Choroid plexus epithelial cell (primary cell): Measurements from ENCODE around the gene INTS12.

Experiments
- DNase-seq: peaks from one replicate; pipeline ENCODE4 v3.0.0-alpha.2; 2010; ENCODE audit warnings: low read depth
- H3K4me3 ChIP-seq: 2 replicates; pipeline ENCODE4 v1.5.1; 2011; ENCODE audit warnings: low read depth, mild to moderate bottlenecking, control low read depth, low read length, moderate library complexity
- CTCF ChIP-seq: conservative IDR thresholded peaks from 2 replicates; pipeline ENCODE4 v1.5.1; 2011; ENCODE audit warnings: low read depth, mild to moderate bottlenecking, control low read depth, inconsistent platforms, low read length, moderate library complexity

The INTS12 gene

GRCh38 chr4:105661028-105661427 is 47.5 kb downstream of the INTS12 start:
- DNase-seq, result no peak
- no peak overlapping the region for H3K4me3 ChIP-seq
- no peak for TF ChIP-seq CTCF

DNA sequence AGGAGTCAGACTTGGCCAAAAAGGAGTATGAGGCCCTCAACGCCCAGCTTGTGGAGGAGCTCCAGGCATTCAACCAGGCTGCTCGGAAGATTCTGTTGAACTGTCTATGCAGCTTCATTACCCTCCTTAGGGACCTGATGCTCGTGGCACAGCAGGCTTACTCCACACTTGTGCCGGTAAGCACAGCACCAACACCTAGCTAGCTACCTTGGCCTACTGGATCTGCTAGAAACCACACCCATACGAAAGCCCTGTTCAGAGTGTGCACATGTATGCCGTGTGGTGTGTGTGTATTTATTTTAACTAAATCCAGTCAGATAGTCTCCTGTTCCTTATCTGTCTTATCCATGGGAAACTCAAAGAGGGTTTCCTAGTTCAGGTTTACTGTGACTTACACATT is 49.3 kb downstream of the INTS12 start:
- no peak for DNase-seq
- TF ChIP-seq CTCF, result no peak

GRCh38 chr4:105657117-105657765 is 51.2 kb downstream of the INTS12 start:
- TF ChIP-seq CTCF, result no peak

More for the DNA sequence above, 49.3 kb downstream of the INTS12 start:
- H3K4me3 ChIP-seq, result no peak overlapping the region

DNA sequence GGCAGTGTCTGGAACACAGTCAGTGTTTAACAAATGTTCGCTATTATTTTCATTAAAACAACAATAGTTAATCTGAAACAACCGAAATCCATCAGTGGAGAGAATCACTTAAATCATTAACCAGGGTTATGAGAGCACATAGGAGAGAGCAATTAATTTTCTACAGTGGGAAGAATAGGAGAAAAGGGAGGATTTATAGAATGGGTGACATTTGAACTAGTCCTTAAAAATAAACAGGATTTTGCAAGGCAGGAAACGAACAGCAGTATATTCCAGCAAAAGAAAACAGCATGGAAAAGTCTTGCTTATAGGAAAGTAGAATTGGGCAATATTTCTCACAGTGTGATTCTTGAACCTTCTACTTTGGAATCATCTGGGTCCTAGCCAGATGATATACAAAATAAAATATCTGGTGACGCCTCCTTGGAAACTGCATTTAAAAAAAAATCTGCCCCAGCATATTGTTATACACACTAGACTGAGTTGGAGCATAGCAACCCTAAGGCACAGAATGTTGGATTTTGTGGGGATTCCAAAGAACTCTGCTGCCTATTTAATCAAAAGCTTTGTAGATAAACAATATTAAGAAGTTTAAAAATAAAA is 56.1 kb downstream of the INTS12 start:
- peak; percentile 13 for DNase-seq
- TF ChIP-seq CTCF, result no peak

More at GRCh38 chr4:105657117-105657765, 51.2 kb downstream of the INTS12 start:
- no peak for DNase-seq
- H3K4me3 ChIP-seq, result no peak overlapping the region

GRCh38 chr4:105651884-105652283 is 56.6 kb downstream of the INTS12 start:
- no peak overlapping the region for H3K4me3 ChIP-seq
- TF ChIP-seq CTCF, result no peak
- DNase-seq, result no peak

More for the DNA sequence above, 56.1 kb downstream of the INTS12 start:
- H3K4me3 ChIP-seq, result no peak overlapping the region

DNA sequence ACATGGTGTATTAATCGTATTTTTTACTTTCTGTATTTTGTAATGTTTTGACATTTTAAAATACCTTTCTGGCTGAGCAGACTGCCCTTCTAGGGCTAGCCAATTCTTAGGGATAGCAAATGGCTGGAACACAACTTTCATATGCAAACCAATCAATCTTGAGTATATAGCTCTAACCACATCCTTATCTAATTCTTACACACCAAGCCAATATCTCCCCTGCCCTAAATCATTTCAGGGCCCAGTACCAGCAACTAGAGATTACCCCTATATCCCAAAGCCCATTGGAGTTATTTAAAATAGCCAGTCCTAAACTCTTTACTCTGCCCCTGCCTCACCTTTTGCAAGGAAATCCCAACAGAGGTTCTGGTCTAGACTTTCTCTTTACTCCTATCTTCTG is 58.3 kb downstream of the INTS12 start:
- TF ChIP-seq CTCF, result no peak
- DNase-seq, result no peak
- no peak overlapping the region for H3K4me3 ChIP-seq

GRCh38 chr4:105645440-105645839 is 63.0 kb downstream of the INTS12 start:
- no peak for TF ChIP-seq CTCF
- H3K4me3 ChIP-seq, result no peak overlapping the region
- no peak for DNase-seq
